ENCODE data around the gene AMH. TPM values are rescaled to one million over a fixed set of nuclear protein-coding genes. Genes with fewer than 3 reads are reported as not detected.

Gene AMH
- total and polyA plus RNA-seq, 12 donors: 0.36 to 4.6 (median 1.1) TPM; not detected in 4

DNA sequence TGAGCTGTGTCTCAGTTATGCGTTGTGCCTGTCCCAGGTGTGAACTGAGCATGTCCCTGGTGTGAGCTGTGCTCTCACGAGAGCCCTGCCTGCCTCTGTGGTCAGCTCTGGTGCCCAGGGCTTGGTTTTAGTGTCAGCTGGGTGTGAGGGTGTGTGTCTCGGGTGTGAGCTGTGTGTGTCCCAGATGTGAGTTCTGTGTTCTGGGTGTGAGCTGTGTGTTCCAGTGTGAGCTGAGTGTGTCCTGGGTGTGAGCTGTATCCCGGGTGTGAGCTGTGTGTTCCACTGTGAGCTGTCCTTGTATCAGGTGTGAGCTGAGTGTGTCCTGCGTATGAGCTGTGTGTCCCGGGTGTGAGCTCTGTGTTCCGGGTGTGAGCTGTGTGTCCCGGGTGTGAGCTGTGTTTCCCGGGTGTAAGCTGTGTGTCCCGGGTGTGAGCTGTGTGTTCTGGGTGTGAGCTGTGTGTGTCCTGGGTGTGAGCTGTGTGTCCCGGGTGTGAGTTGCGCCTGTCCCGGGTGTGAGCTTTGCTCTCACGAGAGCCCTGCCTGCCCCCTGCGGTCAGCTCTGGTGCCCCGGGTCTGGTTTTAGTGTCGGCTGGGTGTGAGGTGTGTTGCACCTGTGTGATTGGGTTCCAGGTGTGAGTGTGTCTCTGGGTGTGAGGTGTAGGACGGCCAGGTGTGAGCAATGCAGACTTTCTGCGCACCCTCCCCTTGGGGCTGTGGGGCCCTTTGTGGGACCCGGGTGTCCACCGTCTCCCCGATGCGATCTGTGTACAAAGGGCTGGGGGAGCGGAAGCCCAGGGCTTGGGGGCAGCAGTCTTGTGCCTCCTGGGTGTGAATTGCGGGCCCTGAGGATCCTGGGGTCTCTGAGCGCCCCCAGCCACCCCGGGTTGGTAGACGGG lies 39.9 kb downstream of the AMH start:
- peaks cover 40% of the 10 kb centered on the region for H3K27me3 ChIP-seq
- peak overlapping the region in 1 of 4 donors; percentile 47 for H3K4me3 ChIP-seq
- H3K36me3 ChIP-seq (replicated peaks in 1 of 2): no peaks in the 10 kb centered on the region
- TF ChIP-seq POLR2A (IDR thresholded peaks at IDR 0.05): no peak
- TF ChIP-seq, protein P1, sequence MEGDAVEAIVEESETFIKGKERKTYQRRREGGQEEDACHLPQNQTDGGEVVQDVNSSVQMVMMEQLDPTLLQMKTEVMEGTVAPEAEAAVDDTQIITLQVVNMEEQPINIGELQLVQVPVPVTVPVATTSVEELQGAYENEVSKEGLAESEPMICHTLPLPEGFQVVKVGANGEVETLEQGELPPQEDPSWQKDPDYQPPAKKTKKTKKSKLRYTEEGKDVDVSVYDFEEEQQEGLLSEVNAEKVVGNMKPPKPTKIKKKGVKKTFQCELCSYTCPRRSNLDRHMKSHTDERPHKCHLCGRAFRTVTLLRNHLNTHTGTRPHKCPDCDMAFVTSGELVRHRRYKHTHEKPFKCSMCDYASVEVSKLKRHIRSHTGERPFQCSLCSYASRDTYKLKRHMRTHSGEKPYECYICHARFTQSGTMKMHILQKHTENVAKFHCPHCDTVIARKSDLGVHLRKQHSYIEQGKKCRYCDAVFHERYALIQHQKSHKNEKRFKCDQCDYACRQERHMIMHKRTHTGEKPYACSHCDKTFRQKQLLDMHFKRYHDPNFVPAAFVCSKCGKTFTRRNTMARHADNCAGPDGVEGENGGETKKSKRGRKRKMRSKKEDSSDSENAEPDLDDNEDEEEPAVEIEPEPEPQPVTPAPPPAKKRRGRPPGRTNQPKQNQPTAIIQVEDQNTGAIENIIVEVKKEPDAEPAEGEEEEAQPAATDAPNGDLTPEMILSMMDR (IDR thresholded peaks at IDR 0.05): no peak
- intact Hi-C loops (cut with DNase I): loop anchor here in 1 of 2 donors (10.0 kb wide), 1 partner anchor 96 kb away; no protein-coding TSS in a partner anchor
- peaks cover 0 to 18% of the 10 kb centered on the region in 2 donors for H3K4me1 ChIP-seq (replicated peaks in 1 of 2)
- 42 to 67% (median 47%) methylated on average over 11 to 28 of the region's 28 CpGs for WGBS, 4 donors
- peak overlapping the region in 1 of 5 donors; percentile 80 for H3K27ac ChIP-seq
- no peak for DNase-seq
- H3K9me3 ChIP-seq (replicated peaks in 1 of 3): no peaks in the 10 kb centered on the region

DNA sequence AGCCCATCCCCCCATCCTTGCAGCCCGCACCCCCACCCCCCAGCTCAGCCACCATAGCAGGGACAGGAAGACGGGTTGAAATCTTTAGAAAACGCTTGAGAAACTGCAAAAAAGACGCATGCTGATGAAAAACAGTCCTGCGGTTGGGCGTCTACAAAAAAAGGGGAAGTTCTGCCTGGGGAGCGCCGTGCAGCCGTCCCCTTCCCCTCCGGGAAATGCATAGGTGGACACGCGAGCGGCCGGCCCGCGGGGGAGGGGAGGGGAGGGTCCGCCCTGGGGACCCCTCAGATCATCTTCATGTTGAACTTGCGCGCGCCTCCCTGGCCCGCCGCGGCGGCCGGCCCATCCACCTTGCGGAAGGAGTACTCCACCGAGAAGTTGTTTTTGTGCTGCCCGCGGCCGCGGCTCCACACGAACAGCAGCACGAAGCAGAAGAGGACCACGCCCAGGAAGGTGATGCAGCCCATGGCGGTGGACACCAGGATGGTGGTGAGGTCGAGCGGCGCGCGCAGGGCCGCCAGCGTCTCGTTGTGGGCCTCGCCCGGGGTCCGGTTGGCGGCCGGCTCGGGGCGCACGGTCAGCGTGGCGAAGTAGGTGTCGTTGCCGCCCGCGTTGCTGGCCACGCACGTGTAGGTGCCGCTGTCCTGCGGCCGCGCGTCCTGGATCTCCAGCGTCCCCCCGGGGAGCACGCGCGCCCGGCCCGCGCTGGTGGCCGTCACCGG lies 40.8 kb downstream of the AMH start:
- Histone ChIP-seq H3K27me3 (peaks cover 40% of the 10 kb centered on the region), H3K9me3 (replicated peaks in 1 of 3) (no peaks in the 10 kb centered on the region), H3K27ac (peak overlapping the region in 1 of 5 donors; percentile 80), H3K36me3 (replicated peaks in 1 of 2) (no peaks in the 10 kb centered on the region), H3K4me1 (replicated peaks in 1 of 2) (peaks cover 0 to 18% of the 10 kb centered on the region in 2 donors), H3K4me3 (peak overlapping the region in 1 of 4 donors; percentile 47)
- WGBS, 4 donors: 1 to 4% (median 2%) methylated on average over 16 to 69 of the region's 74 CpGs
- DNase-seq: no peak
- TF ChIP-seq, protein P1 (IDR thresholded peaks at IDR 0.05): no peak
- TF ChIP-seq POLR2A (IDR thresholded peaks at IDR 0.05): no peak
- intact Hi-C loops (cut with DNase I): loop anchor here in 1 of 2 donors (10.0 kb wide), 1 partner anchor 95 kb away; no protein-coding TSS in a partner anchor

DNA sequence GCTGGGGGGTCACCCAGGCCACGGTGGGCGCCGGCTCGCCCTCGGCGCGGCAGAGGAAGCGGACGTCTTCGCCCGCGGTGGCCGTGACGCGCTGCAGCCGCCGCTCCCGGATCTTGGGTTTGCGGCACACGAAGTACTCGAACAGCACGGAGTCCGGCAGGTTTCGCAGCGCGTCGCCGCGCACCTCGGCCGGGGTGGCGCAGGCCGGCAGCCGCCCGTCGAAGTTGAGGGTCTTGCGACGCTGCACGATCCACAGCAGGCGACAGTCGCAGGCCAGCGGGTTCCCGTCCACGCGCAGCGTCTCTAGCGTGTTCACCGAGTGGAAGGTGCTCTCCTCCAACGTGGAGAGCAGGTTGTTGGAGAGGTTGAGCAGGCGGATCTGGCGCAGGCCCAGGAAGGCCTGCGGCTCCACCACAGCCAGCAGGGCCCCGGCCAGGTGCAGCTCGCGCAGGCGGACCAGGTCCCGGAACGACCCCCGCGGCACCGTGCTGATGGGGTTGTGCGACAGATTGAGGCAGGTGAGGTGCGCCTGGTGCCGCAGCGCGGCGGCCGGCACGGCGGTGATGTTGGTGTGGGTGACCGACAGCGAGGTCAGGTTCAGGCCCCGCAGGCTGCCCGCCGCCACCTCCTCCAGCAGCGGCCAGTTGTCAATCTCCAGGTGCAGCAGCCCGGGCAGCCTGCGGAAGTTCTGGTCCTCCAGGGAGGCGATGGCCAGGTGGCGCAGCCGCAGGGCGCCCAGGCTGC lies 41.5 kb downstream of the AMH start:
- Histone ChIP-seq H3K27me3 (peaks cover 38% of the 10 kb centered on the region), H3K4me3 (peak overlapping the region in 1 of 4 donors; percentile 47), H3K4me1 (replicated peaks in 1 of 2) (peaks cover 0 to 22% of the 10 kb centered on the region in 2 donors), H3K9me3 (replicated peaks in 1 of 3) (no peaks in the 10 kb centered on the region), H3K27ac (peak overlapping the region in 1 of 5 donors; percentile 80), H3K36me3 (replicated peaks in 1 of 2) (no peaks in the 10 kb centered on the region)
- intact Hi-C loops (cut with DNase I): no loop called here
- no peak for DNase-seq
- TF ChIP-seq POLR2A (IDR thresholded peaks at IDR 0.05): no peak
- TF ChIP-seq, protein P1 (IDR thresholded peaks at IDR 0.05): no peak
- WGBS, 4 donors: 0 to 20% (median 4%) methylated on average over 1 to 82 of the region's 82 CpGs

Measured in adrenal gland (tissue), 12 donors.